Neural cell (in vitro differentiated cells): ENCODE results near the gene LONRF2. TPM values are rescaled to one million over a fixed set of nuclear protein-coding genes. Genes with fewer than 3 reads are reported as not detected.
"Not testable (repeated sequence)": the region's sequence is repeated elsewhere in the genome, so short reads cannot be mapped to it uniquely, and the experiment has no call there.

Experiments used
- H2AFZ ChIP-seq: fragments of 200-600, 300-800 bp; sonication (generic), shearing (Covaris generic); 2 replicates; pipeline ENCODE4 v1.6.0; 2014; ENCODE audit warnings: low read depth, mild to moderate bottlenecking, antibody characterized with exemption, low read length, moderate library complexity
- H3F3A ChIP-seq: fragments of 200-600 bp; shearing (Covaris generic); 2 replicates; pipeline ENCODE4 v1.6.1; 2016; ENCODE audit warnings: mild to moderate bottlenecking, moderate library complexity, mixed read lengths, antibody characterized with exemption, low read length; ENCODE audit not compliant: insufficient read depth, poor library complexity, severe bottlenecking
- H3K27ac ChIP-seq: fragments of 200-600, 300-800 bp; sonication (generic), shearing (Covaris generic); 2 replicates; pipeline ENCODE4 v1.5.1; 2014; ENCODE audit warnings: mild to moderate bottlenecking, low read length, moderate library complexity
- H3K27me3 ChIP-seq: fragments of 300-800, 200-600 bp; sonication (generic), shearing (Covaris generic); 2 replicates; pipeline ENCODE4 v1.6.0; 2014; ENCODE audit warnings: mild to moderate bottlenecking, low read depth, low read length, moderate library complexity; ENCODE audit not compliant: insufficient read depth
- H3K36me3 ChIP-seq: fragments of 300-800, 200-600 bp; sonication (generic), shearing (Covaris generic); 2 replicates; pipeline ENCODE4 v1.5.1; 2014; ENCODE audit warnings: mild to moderate bottlenecking, antibody characterized with exemption, low read length, moderate library complexity; ENCODE audit not compliant: insufficient read depth
- H3K4me2 ChIP-seq: fragments of 300-800, 200-600 bp; sonication (generic), shearing (Covaris generic); 2 replicates; pipeline ENCODE4 v1.6.0; 2014; ENCODE audit warnings: mild to moderate bottlenecking, low read length
- H3K4me3 ChIP-seq: fragments of 300-800, 200-600 bp; sonication (generic), shearing (Covaris generic); 2 replicates; pipeline ENCODE4 v1.5.1; 2014; ENCODE audit warnings: mild to moderate bottlenecking, low read length, moderate library complexity
- H3K79me2 ChIP-seq: fragments of 200-600 bp; shearing (Covaris generic); replicated peaks from 2 replicates; pipeline ENCODE4 v1.6.0; 2014; ENCODE audit warnings: mild to moderate bottlenecking, low read length, moderate library complexity; ENCODE audit not compliant: insufficient read depth
- H3K9ac ChIP-seq: fragments of 300-800, 200-600 bp; sonication (generic), shearing (Covaris generic); 2 replicates; pipeline ENCODE4 v1.6.1; 2016; ENCODE audit warnings: mild to moderate bottlenecking, low read length, mixed read lengths
- H3K9me2 ChIP-seq: fragments of 200-600 bp; shearing (Covaris generic); 2 replicates; pipeline ENCODE4 v1.6.1; 2016; ENCODE audit warnings: mild to moderate bottlenecking, low read length, mixed read lengths; ENCODE audit not compliant: insufficient read depth
- H3K9me3 ChIP-seq: fragments of 200-600, 300-800 bp; sonication (generic), shearing (Covaris generic); 2 replicates; pipeline ENCODE4 v1.6.1; 2016; ENCODE audit warnings: mild to moderate bottlenecking, mixed run types, low read length, moderate library complexity, mixed read lengths
- H4K20me1 ChIP-seq: fragments of 200-600 bp; shearing (Covaris generic); 2 replicates; pipeline ENCODE4 v1.6.1; 2016; ENCODE audit warnings: mild to moderate bottlenecking, mixed run types; ENCODE audit not compliant: insufficient read depth
- CTCF ChIP-seq: fragments of 450-650 bp; IDR thresholded peaks from 2 replicates; pipeline ENCODE4 v1.5.1; 2014; ENCODE audit warnings: antibody characterized with exemption, mild to moderate bottlenecking, moderate library complexity; ENCODE audit not compliant: poor library complexity, severe bottlenecking
- MXI1 ChIP-seq: fragments of 450-650 bp; conservative IDR thresholded peaks from 2 replicates; pipeline ENCODE4 v1.6.1; 2014; ENCODE audit warnings: antibody characterized with exemption, mild to moderate bottlenecking; ENCODE audit not compliant: poor library complexity, severe bottlenecking
- POLR2AphosphoS5 ChIP-seq: IDR thresholded peaks from 2 replicates; pipeline ENCODE4 v1.6.1; 2012
- RAD21 ChIP-seq: fragments of 450-650 bp; conservative IDR thresholded peaks from 2 replicates; pipeline ENCODE4 v1.6.1; 2014; ENCODE audit warnings: antibody characterized with exemption, mild to moderate bottlenecking, moderate library complexity
- SMC3 ChIP-seq: fragments of 450-650 bp; conservative IDR thresholded peaks from 2 replicates; pipeline ENCODE4 v1.6.1; 2014; ENCODE audit warnings: antibody characterized with exemption, mild to moderate bottlenecking, moderate library complexity; ENCODE audit not compliant: poor library complexity
- TAF1 ChIP-seq: IDR thresholded peaks from 2 replicates; pipeline ENCODE4 v1.6.1; 2012; ENCODE audit warnings: low read depth
- polyA plus RNA-seq: library from polyadenylated mRNA; depleted of rRNA; stranded (reverse); fragments of >200 nt; gene quantifications from 2 replicates; pipeline ENCODE4 v1.2.3, GENCODE V29; 2014
- TF ChIP-seq, protein P1 (sequence below): IDR thresholded peaks from 2 replicates; pipeline ENCODE4 v1.6.1; 2012; ENCODE audit warnings: borderline replicate concordance

Gene LONRF2
- polyA plus RNA-seq, 1 donor from 2014 or later: 20.7 TPM

DNA sequence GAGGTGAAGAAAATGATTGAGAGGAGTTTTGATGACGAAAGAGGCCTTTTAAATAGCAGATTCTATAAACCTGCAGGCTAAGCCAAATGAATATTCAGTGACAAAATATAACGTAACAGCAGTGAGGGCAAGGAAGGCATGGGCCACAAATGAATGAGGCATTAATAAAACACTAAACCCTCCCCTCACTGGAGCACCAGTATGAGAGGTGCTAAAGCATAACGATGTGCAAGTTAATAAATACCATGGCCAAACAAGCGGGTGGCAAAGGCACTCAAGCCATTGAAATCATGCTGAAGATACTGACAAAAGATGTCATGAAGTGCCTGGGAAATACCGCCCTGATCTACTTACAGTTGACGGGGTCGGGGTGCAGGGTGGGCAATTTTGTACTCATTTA lies 30.2 kb upstream of the LONRF2 start:
- Histone ChIP-seq H3K4me3 (no peak overlapping the region), H3K27ac (no peak overlapping the region), H3K27me3 (no peaks in the 10 kb centered on the region), H3K9me2 (no peaks in the 10 kb centered on the region), H3F3A (no peaks in the 10 kb centered on the region), H4K20me1 (no peaks in the 10 kb centered on the region), H3K36me3 (no peaks in the 10 kb centered on the region), H3K9ac (no peak overlapping the region), H3K79me2 (no peaks in the 10 kb centered on the region), H3K9me3 (no peaks in the 10 kb centered on the region), H3K4me2 (no peak overlapping the region), H2AFZ (no peak overlapping the region)
- TF ChIP-seq SMC3: no peak
- TF ChIP-seq POLR2AphosphoS5: no peak
- no peak for TF ChIP-seq MXI1
- TF ChIP-seq TAF1: no peak

DNA sequence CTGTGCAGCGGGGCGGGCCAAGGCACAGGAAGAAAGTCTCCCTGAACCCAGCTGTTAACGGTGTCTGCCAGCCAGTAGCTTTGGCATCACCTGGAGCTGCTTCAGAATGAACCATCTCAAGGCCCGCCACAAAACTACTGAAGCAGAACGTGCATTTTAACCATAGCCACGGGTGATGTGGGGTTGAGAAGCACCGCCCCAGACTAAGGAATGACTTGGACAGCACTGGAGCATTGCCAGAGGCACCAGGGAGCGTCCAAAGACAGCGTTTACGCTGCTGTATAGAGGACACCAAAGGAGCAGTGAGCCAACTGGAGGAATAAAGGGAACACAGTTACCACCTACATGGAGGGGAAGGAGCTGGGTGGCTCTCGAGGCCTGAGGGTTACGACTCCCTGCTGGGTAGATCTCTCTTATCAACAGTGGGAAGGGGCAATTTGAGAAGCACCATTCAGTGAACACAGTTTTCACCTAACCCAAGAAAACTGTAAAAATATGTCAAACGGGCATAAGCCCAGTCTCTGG lies 28.4 kb upstream of the LONRF2 start:
- TF ChIP-seq CTCF (no peak), RAD21 (no peak)
- TF ChIP-seq, protein P1, sequence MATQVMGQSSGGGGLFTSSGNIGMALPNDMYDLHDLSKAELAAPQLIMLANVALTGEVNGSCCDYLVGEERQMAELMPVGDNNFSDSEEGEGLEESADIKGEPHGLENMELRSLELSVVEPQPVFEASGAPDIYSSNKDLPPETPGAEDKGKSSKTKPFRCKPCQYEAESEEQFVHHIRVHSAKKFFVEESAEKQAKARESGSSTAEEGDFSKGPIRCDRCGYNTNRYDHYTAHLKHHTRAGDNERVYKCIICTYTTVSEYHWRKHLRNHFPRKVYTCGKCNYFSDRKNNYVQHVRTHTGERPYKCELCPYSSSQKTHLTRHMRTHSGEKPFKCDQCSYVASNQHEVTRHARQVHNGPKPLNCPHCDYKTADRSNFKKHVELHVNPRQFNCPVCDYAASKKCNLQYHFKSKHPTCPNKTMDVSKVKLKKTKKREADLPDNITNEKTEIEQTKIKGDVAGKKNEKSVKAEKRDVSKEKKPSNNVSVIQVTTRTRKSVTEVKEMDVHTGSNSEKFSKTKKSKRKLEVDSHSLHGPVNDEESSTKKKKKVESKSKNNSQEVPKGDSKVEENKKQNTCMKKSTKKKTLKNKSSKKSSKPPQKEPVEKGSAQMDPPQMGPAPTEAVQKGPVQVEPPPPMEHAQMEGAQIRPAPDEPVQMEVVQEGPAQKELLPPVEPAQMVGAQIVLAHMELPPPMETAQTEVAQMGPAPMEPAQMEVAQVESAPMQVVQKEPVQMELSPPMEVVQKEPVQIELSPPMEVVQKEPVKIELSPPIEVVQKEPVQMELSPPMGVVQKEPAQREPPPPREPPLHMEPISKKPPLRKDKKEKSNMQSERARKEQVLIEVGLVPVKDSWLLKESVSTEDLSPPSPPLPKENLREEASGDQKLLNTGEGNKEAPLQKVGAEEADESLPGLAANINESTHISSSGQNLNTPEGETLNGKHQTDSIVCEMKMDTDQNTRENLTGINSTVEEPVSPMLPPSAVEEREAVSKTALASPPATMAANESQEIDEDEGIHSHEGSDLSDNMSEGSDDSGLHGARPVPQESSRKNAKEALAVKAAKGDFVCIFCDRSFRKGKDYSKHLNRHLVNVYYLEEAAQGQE: no peak
- Histone ChIP-seq H3K4me2 (no peak overlapping the region), H3K9me3 (no peaks in the 10 kb centered on the region), H3F3A (no peaks in the 10 kb centered on the region), H3K36me3 (no peaks in the 10 kb centered on the region), H3K9ac (no peak overlapping the region), H2AFZ (no peak overlapping the region), H3K9me2 (no peaks in the 10 kb centered on the region), H3K27ac (no peak overlapping the region), H3K27me3 (no peaks in the 10 kb centered on the region), H3K79me2 (no peaks in the 10 kb centered on the region), H4K20me1 (no peaks in the 10 kb centered on the region), H3K4me3 (no peak overlapping the region)

GRCh38 chr2:100345144-100345543 lies 22.8 kb upstream of the LONRF2 start:
- H3K9me3 ChIP-seq, H3K9ac ChIP-seq, H3K27me3 ChIP-seq, H3K36me3 ChIP-seq, H3K4me2 ChIP-seq, H3K79me2 ChIP-seq, H3F3A ChIP-seq, H3K27ac ChIP-seq, H3K9me2 ChIP-seq, H3K4me3 ChIP-seq, H2AFZ ChIP-seq, H4K20me1 ChIP-seq: not testable (repeated sequence)
